ENCODE measurements around the gene CNPY4.

The CNPY4 gene

GRCh38 chr7:100169147-100169850, 49.9 kb downstream of the CNPY4 start:
- no peak for DNase-seq

- DNase-seq: no peak
Measured at GRCh38 chr7:100170101-100170897, 50.9 kb downstream of the CNPY4 start.

- no peak for DNase-seq
Measured at GRCh38 chr7:100171087-100171681, 51.8 kb downstream of the CNPY4 start.

GRCh38 chr7:100171840-100172239, 52.4 kb downstream of the CNPY4 start:
- DNase-seq: no peak

- DNase-seq: no peak
Measured at GRCh38 chr7:100173806-100174495, 54.5 kb downstream of the CNPY4 start.

- DNase-seq: no peak
Measured at GRCh38 chr7:100174582-100174981, 55.1 kb downstream of the CNPY4 start.

Data from stimulated activated CD4-positive, alpha-beta T cell treated with anti-CD3 and anti-CD28 coated beads, Interleukin-1b, Interleukin-23, amount 100 ng/mL, for 48 hours (primary cell).